IPS-18c (cell line): ENCODE data around the gene IPO11.
"Not testable (repeated sequence)": the region's sequence is repeated elsewhere in the genome, so short reads cannot be mapped to it uniquely, and the experiment has no call there.

Source experiments
- H3K4me3 ChIP-seq: 2 replicates; pipeline ENCODE4 v1.7.0; 2013; ENCODE audit warnings: low read depth, mild to moderate bottlenecking, low read length, moderate library complexity; ENCODE audit not compliant: insufficient read depth
- H3K9me3 ChIP-seq: one replicate; pipeline ENCODE4 v1.6.1; 2013; ENCODE audit warnings: mild to moderate bottlenecking, low read length, moderate library complexity; ENCODE audit not compliant: control insufficient read depth, insufficient read depth

The IPO11 gene

GRCh38 chr5:62538017-62538942, 125.7 kb downstream of the IPO11 start:
- no peak overlapping the region for H3K4me3 ChIP-seq

GRCh38 chr5:62542720-62543119, 130.2 kb downstream of the IPO11 start:
- Histone ChIP-seq H3K9me3 (no peaks in the 10 kb centered on the region), H3K4me3 (no peak overlapping the region)

More at GRCh38 chr5:62538017-62538942, 125.7 kb downstream of the IPO11 start:
- H3K9me3 ChIP-seq: no peaks in the 10 kb centered on the region

- Histone ChIP-seq H3K4me3 (no peak overlapping the region), H3K9me3 (no peaks in the 10 kb centered on the region)
These were observed 135.5 kb downstream of the IPO11 start for GRCh38 chr5:62547945-62548630.

- H3K9me3 ChIP-seq: no peaks in the 10 kb centered on the region
- H3K4me3 ChIP-seq: no peak overlapping the region
These were observed 137.5 kb downstream of the IPO11 start for GRCh38 chr5:62550103-62550502.

- Histone ChIP-seq H3K4me3 (no peak overlapping the region), H3K9me3 (no peaks in the 10 kb centered on the region)
These were observed 143.4 kb downstream of the IPO11 start for GRCh38 chr5:62555930-62556329.

GRCh38 chr5:62558941-62559340, 146.4 kb downstream of the IPO11 start:
- H3K9me3 ChIP-seq: no peaks in the 10 kb centered on the region

GRCh38 chr5:62560786-62561185, 148.2 kb downstream of the IPO11 start:
- H3K9me3 ChIP-seq: no peaks in the 10 kb centered on the region

More at GRCh38 chr5:62558941-62559340, 146.4 kb downstream of the IPO11 start:
- H3K4me3 ChIP-seq: no peak overlapping the region

GRCh38 chr5:62561896-62562295, 149.3 kb downstream of the IPO11 start:
- H3K9me3 ChIP-seq: peaks cover 2% of the 10 kb centered on the region
- H3K4me3 ChIP-seq: no peak overlapping the region

More at GRCh38 chr5:62560786-62561185, 148.2 kb downstream of the IPO11 start:
- no peak overlapping the region for H3K4me3 ChIP-seq

GRCh38 chr5:62562867-62563266, 150.3 kb downstream of the IPO11 start:
- Histone ChIP-seq H3K4me3 (no peak overlapping the region), H3K9me3 (peaks cover 4% of the 10 kb centered on the region)

- Histone ChIP-seq H3K4me3 (no peak overlapping the region), H3K9me3 (peaks cover 4% of the 10 kb centered on the region)
These were observed 151.5 kb downstream of the IPO11 start for GRCh38 chr5:62564101-62564500.

GRCh38 chr5:62565740-62566139, 153.2 kb downstream of the IPO11 start:
- H3K9me3 ChIP-seq: not testable (repeated sequence)

GRCh38 chr5:62568143-62568542, 155.6 kb downstream of the IPO11 start:
- H3K9me3 ChIP-seq: peaks cover 4% of the 10 kb centered on the region
- no peak overlapping the region for H3K4me3 ChIP-seq

More at GRCh38 chr5:62565740-62566139, 153.2 kb downstream of the IPO11 start:
- H3K4me3 ChIP-seq: not testable (repeated sequence)

GRCh38 chr5:62568800-62569432, 156.4 kb downstream of the IPO11 start:
- Histone ChIP-seq H3K4me3 (no peak overlapping the region), H3K9me3 (peaks cover 4% of the 10 kb centered on the region)

- H3K4me3 ChIP-seq: no peak overlapping the region
- H3K9me3 ChIP-seq: peaks cover 4% of the 10 kb centered on the region
These were observed 156.9 kb downstream of the IPO11 start for GRCh38 chr5:62569470-62569869.

GRCh38 chr5:62572918-62573514, 160.5 kb downstream of the IPO11 start:
- Histone ChIP-seq H3K9me3 (no peaks in the 10 kb centered on the region), H3K4me3 (no peak overlapping the region)

- Histone ChIP-seq H3K9me3 (no peaks in the 10 kb centered on the region), H3K4me3 (no peak overlapping the region)
These were observed 162.0 kb downstream of the IPO11 start for GRCh38 chr5:62574599-62574998.

GRCh38 chr5:62575066-62575465, 162.5 kb downstream of the IPO11 start:
- no peak overlapping the region for H3K4me3 ChIP-seq
- H3K9me3 ChIP-seq: no peaks in the 10 kb centered on the region
